Muscle layer of duodenum (tissue), 2 donors: ENCODE data around the gene TOR4A.

ENCODE experiments used
- H3K27ac ChIP-seq: one replicate; pipeline ENCODE4 v1.7.0; 2013; ENCODE audit warnings: mild to moderate bottlenecking, low read length
- H3K27me3 ChIP-seq: one replicate; pipeline ENCODE4 v1.7.0; 2013; ENCODE audit warnings: low read depth, mild to moderate bottlenecking, control low read depth, low read length
- H3K36me3 ChIP-seq, 2 donors: one replicate each; pipeline ENCODE4 v1.7.0; 2013; ENCODE audit warnings: low read length in 2 of 2, control low read depth in 1 of 2, mild to moderate bottlenecking in 1 of 2; ENCODE audit not compliant: insufficient read depth in 2 of 2, control insufficient read depth in 1 of 2
- H3K4me1 ChIP-seq, 2 donors: one replicate each; pipeline ENCODE4 v1.7.0; 2013; ENCODE audit warnings: low read length in 2 of 2, mild to moderate bottlenecking in 2 of 2, control low read depth in 1 of 2, moderate library complexity in 1 of 2; ENCODE audit not compliant: insufficient read depth in 2 of 2, control insufficient read depth in 1 of 2
- H3K4me3 ChIP-seq, 2 donors: one replicate each; pipeline ENCODE4 v1.7.0; 2013; ENCODE audit warnings: low read length in 2 of 2, low read depth in 1 of 2, mild to moderate bottlenecking in 1 of 2
- H3K9me3 ChIP-seq, 2 donors: one replicate each; pipeline ENCODE4 v1.7.0; 2013; ENCODE audit warnings: low read length in 2 of 2, control low read depth in 1 of 2, mild to moderate bottlenecking in 1 of 2; ENCODE audit not compliant: control insufficient read depth in 1 of 2
- donor health status: healthy.

TOR4A gene

GRCh38 chr9:137307255-137308056, 29.9 kb downstream of the TOR4A start:
- Histone ChIP-seq H3K4me1 (peaks cover 0 to 34% of the 10 kb centered on the region in 2 donors), H3K27ac (no peak overlapping the region), H3K27me3 (peaks cover 5% of the 10 kb centered on the region), H3K9me3 (no peaks in the 10 kb centered on the region), H3K36me3 (no peaks in the 10 kb centered on the region), H3K4me3 (no peak overlapping the region)

GRCh38 chr9:137308057-137308619, 30.6 kb downstream of the TOR4A start:
- Histone ChIP-seq H3K4me3 (no peak overlapping the region), H3K36me3 (no peaks in the 10 kb centered on the region), H3K4me1 (peaks cover 0 to 31% of the 10 kb centered on the region in 2 donors), H3K27me3 (peaks cover 5% of the 10 kb centered on the region), H3K27ac (no peak overlapping the region), H3K9me3 (no peaks in the 10 kb centered on the region)

GRCh38 chr9:137309368-137310188, 32.1 kb downstream of the TOR4A start:
- Histone ChIP-seq H3K36me3 (no peaks in the 10 kb centered on the region), H3K27me3 (peaks cover 5% of the 10 kb centered on the region), H3K27ac (no peak overlapping the region), H3K4me1 (peaks cover 0 to 31% of the 10 kb centered on the region in 2 donors), H3K4me3 (no peak overlapping the region), H3K9me3 (no peaks in the 10 kb centered on the region)

GRCh38 chr9:137310189-137311052, 32.9 kb downstream of the TOR4A start:
- Histone ChIP-seq H3K4me3 (no peak overlapping the region), H3K9me3 (no peaks in the 10 kb centered on the region), H3K27me3 (peaks cover 5% of the 10 kb centered on the region), H3K27ac (peak overlapping the region; percentile 23), H3K4me1 (peaks cover 0 to 23% of the 10 kb centered on the region in 2 donors), H3K36me3 (no peaks in the 10 kb centered on the region)

- peaks cover 2% of the 10 kb centered on the region for H3K27me3 ChIP-seq
- H3K9me3 ChIP-seq, result no peaks in the 10 kb centered on the region
- peak overlapping the region; percentile 23 for H3K27ac ChIP-seq
- peaks cover 0 to 22% of the 10 kb centered on the region in 2 donors for H3K4me1 ChIP-seq
- H3K36me3 ChIP-seq, result no peaks in the 10 kb centered on the region
- no peak overlapping the region for H3K4me3 ChIP-seq
These were observed 33.9 kb downstream of the TOR4A start for GRCh38 chr9:137311171-137311985.

- H3K27ac ChIP-seq, result no peak overlapping the region
- no peaks in the 10 kb centered on the region for H3K36me3 ChIP-seq
- no peaks in the 10 kb centered on the region for H3K27me3 ChIP-seq
- H3K9me3 ChIP-seq, result no peaks in the 10 kb centered on the region
- no peak overlapping the region for H3K4me3 ChIP-seq
- H3K4me1 ChIP-seq, result peaks cover 0 to 22% of the 10 kb centered on the region in 2 donors
These were observed 34.7 kb downstream of the TOR4A start for GRCh38 chr9:137311986-137312851.

GRCh38 chr9:137312852-137313325, 35.4 kb downstream of the TOR4A start:
- Histone ChIP-seq H3K27ac (no peak overlapping the region), H3K27me3 (no peaks in the 10 kb centered on the region)

GRCh38 chr9:137313326-137313936, 35.9 kb downstream of the TOR4A start:
- no peaks in the 10 kb centered on the region for H3K36me3 ChIP-seq
- H3K27me3 ChIP-seq, result no peaks in the 10 kb centered on the region
- no peaks in the 10 kb centered on the region for H3K9me3 ChIP-seq
- no peak overlapping the region for H3K4me3 ChIP-seq
- H3K27ac ChIP-seq, result no peak overlapping the region
- peaks cover 0 to 18% of the 10 kb centered on the region in 2 donors for H3K4me1 ChIP-seq

More at GRCh38 chr9:137312852-137313325, 35.4 kb downstream of the TOR4A start:
- no peak overlapping the region for H3K4me3 ChIP-seq
- peaks cover 0 to 18% of the 10 kb centered on the region in 2 donors for H3K4me1 ChIP-seq
- no peaks in the 10 kb centered on the region for H3K9me3 ChIP-seq
- no peaks in the 10 kb centered on the region for H3K36me3 ChIP-seq

GRCh38 chr9:137313956-137314560, 36.5 kb downstream of the TOR4A start:
- no peaks in the 10 kb centered on the region for H3K9me3 ChIP-seq
- no peaks in the 10 kb centered on the region for H3K27me3 ChIP-seq
- no peak overlapping the region for H3K27ac ChIP-seq
- H3K36me3 ChIP-seq, result no peaks in the 10 kb centered on the region
- no peak overlapping the region for H3K4me3 ChIP-seq
- H3K4me1 ChIP-seq, result peaks cover 0 to 18% of the 10 kb centered on the region in 2 donors
